ENCODE data around the gene ATF6B. TPM values are rescaled to one million over a fixed set of nuclear protein-coding genes. Genes with fewer than 3 reads are reported as not detected.

ATF6B gene
- total and polyA plus RNA-seq, 2 of the 13 experiments (the other 11 are each of a cell fraction or from before 2014, with no cell fraction given): 18.1 to 44.0 TPM

GRCh38 chr6:32132110-32132509, 4.1 kb upstream of the ATF6B start:
- ChIA-PET CTCF (ENCODE audit: low intra/inter-chr PET ratio, low total read pairs) (no interaction called here), POLR2A (no interaction called here)
- H3K4me3 ChIP-seq (replicated peaks in 1 of 3; ENCODE audit: insufficient read depth in 1 of 3, low read depth in 2 of 3, low read length in 3 of 3): no peak overlapping the region
- no peak for TF ChIP-seq ZFP41 (CRISPR knock-in tag; IDR thresholded peaks at IDR 0.05; ENCODE audit: borderline replicate concordance)
- TF ChIP-seq, protein P1, sequence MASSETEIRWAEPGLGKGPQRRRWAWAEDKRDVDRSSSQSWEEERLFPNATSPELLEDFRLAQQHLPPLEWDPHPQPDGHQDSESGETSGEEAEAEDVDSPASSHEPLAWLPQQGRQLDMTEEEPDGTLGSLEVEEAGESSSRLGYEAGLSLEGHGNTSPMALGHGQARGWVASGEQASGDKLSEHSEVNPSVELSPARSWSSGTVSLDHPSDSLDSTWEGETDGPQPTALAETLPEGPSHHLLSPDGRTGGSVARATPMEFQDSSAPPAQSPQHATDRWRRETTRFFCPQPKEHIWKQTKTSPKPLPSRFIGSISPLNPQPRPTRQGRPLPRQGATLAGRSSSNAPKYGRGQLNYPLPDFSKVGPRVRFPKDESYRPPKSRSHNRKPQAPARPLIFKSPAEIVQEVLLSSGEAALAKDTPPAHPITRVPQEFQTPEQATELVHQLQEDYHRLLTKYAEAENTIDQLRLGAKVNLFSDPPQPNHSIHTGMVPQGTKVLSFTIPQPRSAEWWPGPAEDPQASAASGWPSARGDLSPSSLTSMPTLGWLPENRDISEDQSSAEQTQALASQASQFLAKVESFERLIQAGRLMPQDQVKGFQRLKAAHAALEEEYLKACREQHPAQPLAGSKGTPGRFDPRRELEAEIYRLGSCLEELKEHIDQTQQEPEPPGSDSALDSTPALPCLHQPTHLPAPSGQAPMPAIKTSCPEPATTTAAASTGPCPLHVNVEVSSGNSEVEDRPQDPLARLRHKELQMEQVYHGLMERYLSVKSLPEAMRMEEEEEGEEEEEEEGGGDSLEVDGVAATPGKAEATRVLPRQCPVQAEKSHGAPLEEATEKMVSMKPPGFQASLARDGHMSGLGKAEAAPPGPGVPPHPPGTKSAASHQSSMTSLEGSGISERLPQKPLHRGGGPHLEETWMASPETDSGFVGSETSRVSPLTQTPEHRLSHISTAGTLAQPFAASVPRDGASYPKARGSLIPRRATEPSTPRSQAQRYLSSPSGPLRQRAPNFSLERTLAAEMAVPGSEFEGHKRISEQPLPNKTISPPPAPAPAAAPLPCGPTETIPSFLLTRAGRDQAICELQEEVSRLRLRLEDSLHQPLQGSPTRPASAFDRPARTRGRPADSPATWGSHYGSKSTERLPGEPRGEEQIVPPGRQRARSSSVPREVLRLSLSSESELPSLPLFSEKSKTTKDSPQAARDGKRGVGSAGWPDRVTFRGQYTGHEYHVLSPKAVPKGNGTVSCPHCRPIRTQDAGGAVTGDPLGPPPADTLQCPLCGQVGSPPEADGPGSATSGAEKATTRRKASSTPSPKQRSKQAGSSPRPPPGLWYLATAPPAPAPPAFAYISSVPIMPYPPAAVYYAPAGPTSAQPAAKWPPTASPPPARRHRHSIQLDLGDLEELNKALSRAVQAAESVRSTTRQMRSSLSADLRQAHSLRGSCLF (CRISPR knock-in tag; IDR thresholded peaks at IDR 0.05; ENCODE audit: borderline replicate concordance): no peak
- TF ChIP-seq ZNF460 (CRISPR knock-in tag; IDR thresholded peaks at IDR 0.05; ENCODE audit: borderline replicate concordance): no peak
- no peak for TF ChIP-seq KMT2A (CRISPR knock-in tag; IDR thresholded peaks at IDR 0.05)
- TF ChIP-seq ZBTB34 (CRISPR knock-in tag; IDR thresholded peaks at IDR 0.05): no peak
- H3K9ac ChIP-seq (ENCODE audit: insufficient read depth, low read depth, low read length): no peak overlapping the region
- H2AFZ ChIP-seq (ENCODE audit: low read length): no peak overlapping the region
- no TSS peak for BruUV-seq (replicated peaks)
- H3K36me3 ChIP-seq (replicated peaks in 1 of 2; ENCODE audit: control insufficient read depth in 1 of 2, insufficient read depth in 2 of 2, low read length in 2 of 2): no peaks in the 10 kb centered on the region
- no peaks in the 10 kb centered on the region for H4K20me1 ChIP-seq (ENCODE audit: insufficient read depth, low read length)
- in situ Hi-C loops (cut with HindIII; ENCODE audit: extremely low pct_ligation_motif_present, low pct_unique_long_range_greater_than_20kb) (no loop called here), intact Hi-C loops (cut with micrococcal nuclease; ENCODE audit: unreplicated experiment) (no loop called here)
- DNase-seq (ENCODE audit: low spot score) (no peak), ATAC-seq (no peak), FAIRE-seq (no peak)
- peaks cover 22% of the 10 kb centered on the region for H3K4me1 ChIP-seq (ENCODE audit: insufficient read depth, low read length)
- H3K27me3 ChIP-seq (ENCODE audit: control insufficient read depth in 1 of 2, insufficient read depth in 2 of 2, low read length in 2 of 2): peaks cover 1 to 6% of the 10 kb centered on the region in 2 experiments; a peak in 2 of 5 replicates
- peaks cover 19% of the 10 kb centered on the region for H3K79me2 ChIP-seq (ENCODE audit: insufficient read depth, low read length)
- no peaks in the 10 kb centered on the region for H3K9me3 ChIP-seq (ENCODE audit: low read length)
- H3K4me2 ChIP-seq (ENCODE audit: low read depth, low read length): no peak overlapping the region
- no peak overlapping the region for H3K27ac ChIP-seq (ENCODE audit: extremely low read length, insufficient read depth, low read length)

All from HepG2 (cell line).